ENCODE results near the gene ITK.
"Not testable (repeated sequence)": the region's sequence is repeated elsewhere in the genome, so short reads cannot be mapped to it uniquely, and the experiment has no call there.

ITK gene

GRCh38 chr5:157168286-157168685, 12.4 kb upstream of the ITK start:
- DNase-seq = no peak

GRCh38 chr5:157172403-157172802, 8.2 kb upstream of the ITK start:
- no peak for DNase-seq

- DNase-seq = no peak
Measured at GRCh38 chr5:157175071-157175612, 5.5 kb upstream of the ITK start.

- DNase-seq = no peak
Measured at GRCh38 chr5:157177953-157178352, 2.7 kb upstream of the ITK start.

- DNase-seq = no peak
Measured at GRCh38 chr5:157178966-157179365, 1.7 kb upstream of the ITK start.

GRCh38 chr5:157182143-157182757, 1.6 kb downstream of the ITK start:
- DNase-seq = no peak

GRCh38 chr5:157184117-157184670, 3.6 kb downstream of the ITK start:
- DNase-seq = no peak

GRCh38 chr5:157185122-157185521, 4.5 kb downstream of the ITK start:
- DNase-seq = not testable (repeated sequence)

GRCh38 chr5:157186309-157187045, 5.8 kb downstream of the ITK start:
- no peak for DNase-seq

- DNase-seq = no peak
Measured at GRCh38 chr5:157187046-157187754, 6.6 kb downstream of the ITK start.

- no peak for DNase-seq
Measured at GRCh38 chr5:157188270-157188669, 7.6 kb downstream of the ITK start.

GRCh38 chr5:157189223-157189622, 8.6 kb downstream of the ITK start:
- no peak for DNase-seq

- DNase-seq = no peak
Measured at GRCh38 chr5:157193699-157194424, 13.2 kb downstream of the ITK start.

GRCh38 chr5:157196045-157196444, 15.4 kb downstream of the ITK start:
- DNase-seq = no peak

GRCh38 chr5:157197086-157197485, 16.4 kb downstream of the ITK start:
- no peak for DNase-seq

- no peak for DNase-seq
Measured at GRCh38 chr5:157198277-157198986, 17.8 kb downstream of the ITK start.

- no peak for DNase-seq
Measured at GRCh38 chr5:157201857-157202256, 21.2 kb downstream of the ITK start.

- DNase-seq = no peak
Measured at GRCh38 chr5:157203417-157203816, 22.8 kb downstream of the ITK start.

GRCh38 chr5:157204765-157205164, 24.1 kb downstream of the ITK start:
- DNase-seq = peak; percentile 3 to 6

- no peak for DNase-seq
Measured at GRCh38 chr5:157205708-157206107, 25.1 kb downstream of the ITK start.

GRCh38 chr5:157210652-157211051, 30.0 kb downstream of the ITK start:
- DNase-seq = not testable (repeated sequence)

- no peak for DNase-seq
Measured at GRCh38 chr5:157212307-157212706, 31.7 kb downstream of the ITK start.

Measured in Kasumi-1 (cell line).